Pancreas (tissue), 10 donors: ENCODE results near the gene ARTN. TPM values are rescaled to one million over a fixed set of nuclear protein-coding genes. Genes with fewer than 3 reads are reported as not detected.

Source experiments
- ATAC-seq, 4 donors: fragments of 200-7000 bp; cut with Tn5 transposase; one replicate each; pipeline versions ENCODE4 v1.8.0 to v1.9.1; 2020; ENCODE audit warnings: mild to moderate bottlenecking in 4 of 4, moderate library complexity in 4 of 4
- DNase-seq, 6 donors: peaks; one replicate each; pipeline ENCODE4 v3.0.0-alpha.2; 2020
- FAIRE-seq: peaks from 2 replicates; lab custom pipeline; 2012; peaks lifted over from hg19 to GRCh38; lab: Jason Lieb, UNC
- H3K27ac ChIP-seq, 4 donors: fragments of 200-600 bp; sonication (generic); 1 replicate in 3 of 4; 2 replicates in 1 of 4; pipeline versions ENCODE4 v1.5.0 to v1.8.0; 2020
- H3K27me3 ChIP-seq, 4 donors: fragments of 200-600 bp; one replicate each; pipeline ENCODE4 v1.8.0; 2021
- H3K36me3 ChIP-seq, 3 donors: fragments of 200-600 bp; sonication (generic) in 1 of 3; one replicate each; pipeline versions ENCODE4 v1.5.0 to v1.8.0; 2020 to 2021
- H3K4me1 ChIP-seq, 3 donors: fragments of 200-600 bp; one replicate each; pipeline ENCODE4 v1.8.0; 2021
- H3K4me3 ChIP-seq, 4 donors: fragments of 200-600 bp; sonication (generic) in 2 of 4; one replicate each; pipeline versions ENCODE4 v1.5.0 to v1.8.0; 2020 to 2021
- H3K9me3 ChIP-seq, 4 donors: fragments of 200-600 bp; one replicate each; pipeline ENCODE4 v1.8.0; 2021
- WGBS, 2 donors: extraction: QIAGEN DNeasy Blood & Tissue Kit; methylation state at CpG; one replicate each; pipeline ENCODE4 v1.1.7; 2013; 5-methylcytosine and 5-hydroxymethylcytosine counted together
- intact Hi-C, 3 donors: fragments of 100-400 bp; cut with DNase I; formaldehyde crosslinking; loops; one replicate each; pipeline versions ENCODE4 v1.11.1 to v1.14.2; 2022
- polyA plus RNA-seq, 2 donors: library from polyadenylated mRNA; stranded (reverse); fragments of 200-250 nt; gene quantifications; one replicate each; pipeline ENCODE4 v1.2.3, GENCODE V29; 2013
- total RNA-seq, 6 donors: library from RNA; stranded (reverse); fragmentation: NEBNext Ultra II Directional in 4 of 6; extraction: Animal tissue kit (Norgen Biotek cat#: 25700) in 4 of 6; gene quantifications; one replicate each; pipeline versions ENCODE4 v1.2.1 to v1.2.4, GENCODE V29; 2021 to 2023
- TF ChIP-seq, protein P1 (sequence below), 4 donors: fragments of 200-600 bp; sonication (generic) in 3 of 4; IDR thresholded peaks; one replicate each; pipeline versions ENCODE4 v1.5.0 to v1.8.0; 2021; ENCODE audit warnings: antibody characterized with exemption in 4 of 4
- donor health status: healthy with polysubstance abuse.
- donor health status: DM: no; HTN: no; CAD: no; lungs with moderate emphysema.
- donor health status: DM: no; HTN: no; CAD: no.
- donor health status: control.
- donor health status: control.
- donor health status: Bipolar disorder and iron deficiency.
- donor health status: DM: yes; HTN: yes; CAD: no.
- donor health status: DM: no; HTN: no; CAD: no.
- donor health status: DM: no; HTN: no; CAD: no.
- donor health status: DM: yes; HTN: yes; CAD: no.

Gene ARTN
- total and polyA plus RNA-seq, 8 donors = 0.87 to 3.2 (median 1.2) TPM

DNA sequence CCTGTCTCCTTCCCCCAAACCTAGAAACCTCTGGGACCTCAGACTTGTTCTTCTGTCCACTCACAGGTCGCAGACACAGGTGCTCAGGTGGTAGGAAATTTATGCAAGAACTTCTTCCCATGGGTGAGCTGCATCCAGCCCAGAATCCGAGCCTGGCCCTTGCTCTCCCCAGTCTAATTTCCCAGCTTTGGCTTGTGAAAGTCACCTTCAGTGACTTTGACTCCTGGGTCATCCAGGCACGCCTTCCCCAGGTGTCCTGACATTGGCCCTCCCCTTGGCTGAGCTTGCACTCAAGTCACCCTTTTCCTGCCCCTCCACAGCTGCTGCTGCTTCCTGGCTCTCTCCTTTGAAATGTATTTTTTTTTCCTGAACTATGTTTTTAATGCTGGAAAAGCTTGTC, 19.8 kb downstream of the ARTN start:
- intact Hi-C loops = no loop called here
- Histone ChIP-seq H3K4me3 (no peak overlapping the region), H3K4me1 (peaks cover 0 to 3% (median 1%) of the 10 kb centered on the region in 3 donors), H3K27me3 (no peaks in the 10 kb centered on the region), H3K27ac (no peak overlapping the region), H3K9me3 (no peaks in the 10 kb centered on the region), H3K36me3 (peaks cover 0 to 11% (median 0%) of the 10 kb centered on the region in 3 donors)
- DNase-seq (no peak), ATAC-seq (no peak), FAIRE-seq (no peak)
- WGBS, 2 donors = 71 to 78% methylated on average over 3 of the region's 3 CpGs
- TF ChIP-seq, protein P1, sequence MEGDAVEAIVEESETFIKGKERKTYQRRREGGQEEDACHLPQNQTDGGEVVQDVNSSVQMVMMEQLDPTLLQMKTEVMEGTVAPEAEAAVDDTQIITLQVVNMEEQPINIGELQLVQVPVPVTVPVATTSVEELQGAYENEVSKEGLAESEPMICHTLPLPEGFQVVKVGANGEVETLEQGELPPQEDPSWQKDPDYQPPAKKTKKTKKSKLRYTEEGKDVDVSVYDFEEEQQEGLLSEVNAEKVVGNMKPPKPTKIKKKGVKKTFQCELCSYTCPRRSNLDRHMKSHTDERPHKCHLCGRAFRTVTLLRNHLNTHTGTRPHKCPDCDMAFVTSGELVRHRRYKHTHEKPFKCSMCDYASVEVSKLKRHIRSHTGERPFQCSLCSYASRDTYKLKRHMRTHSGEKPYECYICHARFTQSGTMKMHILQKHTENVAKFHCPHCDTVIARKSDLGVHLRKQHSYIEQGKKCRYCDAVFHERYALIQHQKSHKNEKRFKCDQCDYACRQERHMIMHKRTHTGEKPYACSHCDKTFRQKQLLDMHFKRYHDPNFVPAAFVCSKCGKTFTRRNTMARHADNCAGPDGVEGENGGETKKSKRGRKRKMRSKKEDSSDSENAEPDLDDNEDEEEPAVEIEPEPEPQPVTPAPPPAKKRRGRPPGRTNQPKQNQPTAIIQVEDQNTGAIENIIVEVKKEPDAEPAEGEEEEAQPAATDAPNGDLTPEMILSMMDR (IDR thresholded peaks at IDR 0.05) = no peak

DNA sequence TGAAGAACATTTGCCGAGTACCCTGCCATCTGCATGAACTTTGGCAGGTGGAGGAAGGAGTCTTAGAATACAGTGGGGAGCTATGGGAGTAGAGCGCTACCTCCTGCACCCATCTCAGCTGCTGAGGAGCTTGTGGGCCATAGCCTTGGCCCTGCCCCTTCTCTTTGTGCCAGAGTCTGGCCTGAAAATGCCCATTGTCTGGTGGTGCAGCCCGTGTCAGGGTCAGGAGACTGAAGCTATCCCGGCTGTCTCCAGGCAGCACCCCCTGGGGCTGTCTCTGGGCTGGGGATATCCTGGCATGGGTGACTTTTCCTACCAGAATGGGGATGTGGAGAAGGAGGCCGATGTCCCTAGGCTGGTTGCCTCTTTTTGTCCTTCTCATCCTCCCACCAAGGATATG, 20.4 kb downstream of the ARTN start:
- no peak for DNase-seq
- intact Hi-C loops = no loop called here
- H3K36me3 ChIP-seq = peaks cover 0 to 17% (median 0%) of the 10 kb centered on the region in 3 donors
- WGBS, 2 donors = 84 to 89% methylated on average over 5 of the region's 5 CpGs
- H3K4me3 ChIP-seq = no peak overlapping the region
- no peaks in the 10 kb centered on the region for H3K4me1 ChIP-seq
- TF ChIP-seq, protein P1 (IDR thresholded peaks at IDR 0.05) = no peak
- no peaks in the 10 kb centered on the region for H3K27me3 ChIP-seq
- no peak for FAIRE-seq
- no peaks in the 10 kb centered on the region for H3K9me3 ChIP-seq
- H3K27ac ChIP-seq = no peak overlapping the region
- no peak for ATAC-seq

DNA sequence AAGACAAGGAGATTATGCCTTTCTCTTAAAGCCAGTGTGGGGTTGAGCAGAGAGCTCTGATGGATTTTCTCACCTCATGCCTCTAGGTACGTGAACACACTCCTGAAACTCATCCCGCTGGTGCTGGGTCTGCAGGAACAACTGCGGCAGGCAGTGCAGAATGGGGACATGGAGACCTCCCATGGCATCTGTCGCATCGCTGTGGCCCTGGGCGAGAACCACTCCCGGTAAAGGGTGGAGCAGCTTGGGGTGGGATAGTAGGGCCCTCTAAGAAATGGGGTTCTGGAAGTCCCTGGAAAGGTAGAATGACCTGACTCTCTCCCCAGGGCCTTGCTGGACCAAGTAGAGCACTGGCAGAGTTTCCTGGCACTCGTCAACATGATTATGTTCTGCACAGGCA, 22.6 kb downstream of the ARTN start:
- no peaks in the 10 kb centered on the region for H3K4me1 ChIP-seq
- no peak overlapping the region for H3K27ac ChIP-seq
- peaks cover 0 to 17% (median 0%) of the 10 kb centered on the region in 3 donors for H3K36me3 ChIP-seq
- no peak overlapping the region for H3K4me3 ChIP-seq
- TF ChIP-seq, protein P1 (IDR thresholded peaks at IDR 0.05) = no peak
- FAIRE-seq = no peak
- intact Hi-C loops = no loop called here
- 95 to 96% methylated on average over 8 of the region's 8 CpGs for WGBS, 2 donors
- H3K9me3 ChIP-seq = no peaks in the 10 kb centered on the region
- no peaks in the 10 kb centered on the region for H3K27me3 ChIP-seq
- no peak for ATAC-seq
- no peak for DNase-seq

DNA sequence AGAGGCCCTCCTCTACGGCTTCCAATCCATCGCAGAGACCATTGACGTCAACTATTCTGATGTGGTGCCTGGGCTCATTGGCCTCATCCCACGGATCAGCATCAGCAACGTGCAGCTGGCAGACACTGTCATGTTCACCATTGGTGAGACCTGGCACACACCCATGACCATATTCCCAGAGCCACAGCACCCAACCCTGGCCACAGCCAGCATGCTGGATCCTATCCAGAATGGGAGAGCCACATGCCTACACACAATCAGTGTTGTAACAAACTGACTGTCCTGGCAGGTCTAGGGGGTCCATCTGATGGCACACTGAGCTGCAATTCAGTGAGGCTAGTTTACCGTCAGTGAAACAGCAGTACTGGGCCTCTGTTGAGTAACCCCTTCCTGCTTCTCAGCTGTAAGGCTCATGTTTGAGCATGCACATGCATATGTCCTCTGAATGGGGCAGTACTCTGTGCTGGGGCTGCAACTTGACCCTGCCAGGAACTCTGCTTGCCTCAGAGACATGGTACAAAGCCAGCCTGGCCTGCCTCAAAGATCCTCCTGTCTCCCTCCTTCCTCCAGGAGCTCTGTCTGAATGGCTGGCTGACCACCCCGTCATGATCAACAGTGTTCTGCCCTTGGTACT, 23.9 kb downstream of the ARTN start:
- intact Hi-C loops = no loop called here
- TF ChIP-seq, protein P1 (IDR thresholded peaks at IDR 0.05) = no peak
- Histone ChIP-seq H3K27me3 (no peaks in the 10 kb centered on the region), H3K36me3 (peaks cover 0 to 17% (median 0%) of the 10 kb centered on the region in 3 donors), H3K9me3 (no peaks in the 10 kb centered on the region), H3K4me3 (no peak overlapping the region), H3K27ac (no peak overlapping the region), H3K4me1 (no peaks in the 10 kb centered on the region)
- WGBS, 2 donors = 86 to 90% methylated on average over 7 of the region's 7 CpGs
- FAIRE-seq (no peak), ATAC-seq (no peak), DNase-seq (no peak)
